Duodenal mucosa (tissue), 2 donors: ENCODE measurements around the gene KCNQ5.

Experiments used
- H3K27ac ChIP-seq: one replicate; pipeline ENCODE4 v1.7.0; 2013; ENCODE audit warnings: low read depth, low read length
- H3K27me3 ChIP-seq, 2 donors: one replicate each; pipeline ENCODE4 v1.7.0; 2013; ENCODE audit warnings: low read length in 2 of 2, control low read depth in 1 of 2; ENCODE audit not compliant: insufficient read depth in 2 of 2, control insufficient read depth in 1 of 2
- H3K36me3 ChIP-seq, 2 donors: one replicate each; pipeline ENCODE4 v1.7.0; 2013; ENCODE audit warnings: low read length in 2 of 2, control low read depth in 1 of 2; ENCODE audit not compliant: insufficient read depth in 2 of 2, control insufficient read depth in 1 of 2
- H3K4me1 ChIP-seq, 2 donors: one replicate each; pipeline ENCODE4 v1.7.0; 2013; ENCODE audit warnings: low read length in 2 of 2, control low read depth in 1 of 2; ENCODE audit not compliant: insufficient read depth in 2 of 2, control insufficient read depth in 1 of 2
- H3K4me3 ChIP-seq, 2 donors: one replicate each; pipeline ENCODE4 v1.7.0; 2013; ENCODE audit warnings: low read length in 2 of 2, low read depth in 1 of 2
- H3K9ac ChIP-seq, 2 donors: one replicate each; pipeline ENCODE4 v1.7.0; 2013; ENCODE audit warnings: low read length in 2 of 2, low read depth in 1 of 2
- H3K9me3 ChIP-seq, 2 donors: one replicate each; pipeline ENCODE4 v1.7.0; 2013; ENCODE audit warnings: low read length in 2 of 2, control low read depth in 1 of 2; ENCODE audit not compliant: control insufficient read depth in 1 of 2

The KCNQ5 gene

DNA sequence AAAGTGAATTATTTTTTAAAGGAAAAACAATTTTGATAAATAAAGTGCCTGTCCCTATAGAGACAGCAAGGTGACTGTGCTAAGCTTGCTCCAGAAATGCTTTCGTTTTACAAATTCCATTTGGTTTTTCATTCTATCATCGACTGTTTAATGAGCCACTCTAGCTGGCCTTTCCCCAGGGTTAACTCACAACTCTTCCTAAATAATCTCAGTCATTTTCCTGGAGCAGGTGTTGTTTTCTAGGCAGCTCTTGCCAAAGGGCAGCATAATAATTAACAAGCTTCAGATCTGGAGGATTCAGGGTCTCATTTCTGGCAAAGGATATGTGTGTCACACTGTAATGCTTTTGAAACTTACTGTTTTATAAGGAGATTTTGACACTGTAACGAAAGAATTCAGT is 419.2 kb downstream of the KCNQ5 start:
- Histone ChIP-seq H3K4me1 (no peaks in the 10 kb centered on the region), H3K27me3 (no peaks in the 10 kb centered on the region), H3K9me3 (no peaks in the 10 kb centered on the region), H3K27ac (no peak overlapping the region), H3K4me3 (no peak overlapping the region), H3K36me3 (no peaks in the 10 kb centered on the region), H3K9ac (no peak overlapping the region)

DNA sequence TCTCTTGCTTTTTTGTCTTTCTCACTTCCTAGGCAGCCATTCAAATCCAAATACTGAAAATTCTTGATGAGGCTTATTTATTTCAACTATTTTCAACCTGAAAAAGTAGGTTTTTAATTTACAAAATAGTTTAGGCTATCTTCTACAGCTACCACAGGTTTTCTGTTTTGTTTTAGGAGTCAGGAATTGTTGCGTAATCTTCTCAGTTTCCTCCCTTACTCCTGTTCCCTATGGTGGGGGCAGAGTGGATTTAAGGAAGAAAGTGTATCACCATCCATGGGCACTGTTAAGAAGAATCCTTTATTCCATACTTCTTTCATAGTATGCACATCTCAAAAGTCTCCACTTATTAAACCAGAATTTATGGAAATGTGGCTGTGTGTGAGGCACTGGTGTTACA is 421.0 kb downstream of the KCNQ5 start:
- Histone ChIP-seq H3K36me3 (no peaks in the 10 kb centered on the region), H3K27me3 (no peaks in the 10 kb centered on the region), H3K9ac (no peak overlapping the region), H3K4me3 (no peak overlapping the region), H3K27ac (no peak overlapping the region), H3K9me3 (no peaks in the 10 kb centered on the region), H3K4me1 (no peaks in the 10 kb centered on the region)

DNA sequence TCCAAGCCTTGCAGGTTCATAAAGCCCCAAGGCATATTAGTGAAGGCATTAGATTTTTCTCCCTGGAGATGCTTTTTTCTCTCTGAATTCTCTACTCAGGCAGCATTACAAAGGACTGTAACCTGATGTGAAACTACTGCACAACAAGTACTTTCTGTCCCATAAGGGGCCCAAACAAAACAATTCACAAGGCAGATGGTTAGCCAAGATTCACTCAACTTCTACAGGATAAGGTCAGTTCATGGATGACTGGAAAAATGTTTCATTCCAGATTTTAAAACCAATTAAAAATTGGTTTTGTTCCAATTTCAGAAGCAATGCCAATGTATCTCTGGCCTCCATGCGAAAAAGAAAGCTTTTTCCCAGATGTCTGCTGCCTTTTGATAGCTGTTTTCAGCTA is 421.6 kb downstream of the KCNQ5 start:
- no peaks in the 10 kb centered on the region for H3K9me3 ChIP-seq
- H3K27ac ChIP-seq: no peak overlapping the region
- no peaks in the 10 kb centered on the region for H3K27me3 ChIP-seq
- no peak overlapping the region for H3K9ac ChIP-seq
- no peaks in the 10 kb centered on the region for H3K36me3 ChIP-seq
- H3K4me1 ChIP-seq: no peaks in the 10 kb centered on the region
- no peak overlapping the region for H3K4me3 ChIP-seq

DNA sequence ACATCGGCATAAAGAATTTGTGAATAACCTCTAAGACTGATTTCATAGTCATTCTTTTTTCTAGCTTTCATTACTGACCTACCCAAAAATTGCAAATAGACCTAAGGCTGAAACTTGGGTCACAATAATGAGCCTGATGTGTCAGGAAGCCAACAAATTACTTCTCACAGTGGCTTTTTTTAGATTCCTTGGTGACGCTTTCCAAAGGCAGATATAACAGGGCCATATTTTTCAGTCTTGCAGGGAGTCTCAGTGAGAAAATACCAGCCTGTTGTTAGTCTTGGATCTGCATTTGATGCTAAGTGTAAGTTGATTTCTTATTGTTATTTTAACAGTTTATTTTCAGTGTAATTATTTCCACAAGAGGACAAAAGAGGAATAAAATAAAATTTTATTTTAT is 423.7 kb downstream of the KCNQ5 start:
- no peak overlapping the region for H3K9ac ChIP-seq
- H3K36me3 ChIP-seq: no peaks in the 10 kb centered on the region
- H3K9me3 ChIP-seq: no peaks in the 10 kb centered on the region
- no peak overlapping the region for H3K4me3 ChIP-seq
- no peaks in the 10 kb centered on the region for H3K4me1 ChIP-seq
- no peaks in the 10 kb centered on the region for H3K27me3 ChIP-seq
- H3K27ac ChIP-seq: no peak overlapping the region

DNA sequence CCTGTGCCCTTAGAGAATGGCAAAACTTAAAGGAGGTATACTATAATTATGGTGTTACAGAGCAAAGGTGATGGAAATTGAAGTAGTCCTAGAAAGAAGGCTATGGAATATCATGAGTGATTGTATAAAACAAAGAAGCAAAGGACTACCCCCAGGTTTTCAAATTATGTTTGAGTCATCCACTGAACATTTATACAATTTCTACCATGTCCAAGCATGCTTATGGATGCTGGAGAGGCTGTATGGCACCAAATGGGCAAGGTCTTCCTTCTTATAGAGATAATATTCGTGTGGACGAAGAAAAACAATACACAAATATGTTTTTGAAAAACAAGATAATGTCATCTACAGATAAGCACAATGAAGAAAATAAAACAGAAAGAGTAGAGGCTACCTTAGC is 425.9 kb downstream of the KCNQ5 start:
- no peaks in the 10 kb centered on the region for H3K9me3 ChIP-seq
- no peaks in the 10 kb centered on the region for H3K36me3 ChIP-seq
- H3K4me1 ChIP-seq: no peaks in the 10 kb centered on the region
- no peak overlapping the region for H3K4me3 ChIP-seq
- no peak overlapping the region for H3K9ac ChIP-seq
- no peaks in the 10 kb centered on the region for H3K27me3 ChIP-seq
- H3K27ac ChIP-seq: no peak overlapping the region

DNA sequence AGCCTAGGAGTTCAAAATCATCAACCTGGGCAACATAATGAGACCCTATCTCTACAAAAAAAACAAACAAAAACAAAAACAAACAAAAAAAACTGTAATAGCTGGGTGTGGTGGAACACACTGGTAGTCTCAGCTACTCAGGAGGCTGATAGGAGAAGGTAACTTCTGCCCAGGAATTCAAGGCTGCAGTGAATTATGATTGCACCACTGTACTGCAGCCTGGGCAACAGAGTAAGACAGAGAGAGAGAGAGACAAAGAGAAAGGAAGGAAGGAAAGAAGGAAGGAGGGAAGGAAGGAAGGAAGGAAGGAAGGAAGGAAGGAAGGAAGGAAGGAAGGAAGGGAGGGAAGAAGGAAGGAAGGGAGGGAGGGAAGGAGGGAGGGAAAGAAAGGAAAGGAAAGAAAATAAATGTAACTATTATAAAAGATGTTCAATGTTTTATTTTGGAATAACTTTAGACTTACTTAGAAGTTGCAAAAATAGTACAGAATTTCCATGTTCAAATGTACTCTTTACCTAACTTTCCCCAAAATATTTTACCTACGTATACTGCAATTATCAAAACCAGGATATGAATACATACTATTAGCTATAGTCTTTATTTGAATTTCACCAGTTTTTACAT is 428.2 kb downstream of the KCNQ5 start:
- no peaks in the 10 kb centered on the region for H3K9me3 ChIP-seq
- no peak overlapping the region for H3K27ac ChIP-seq
- H3K4me1 ChIP-seq: no peaks in the 10 kb centered on the region
- no peak overlapping the region for H3K9ac ChIP-seq
- no peaks in the 10 kb centered on the region for H3K27me3 ChIP-seq
- H3K4me3 ChIP-seq: no peak overlapping the region
- H3K36me3 ChIP-seq: no peaks in the 10 kb centered on the region

DNA sequence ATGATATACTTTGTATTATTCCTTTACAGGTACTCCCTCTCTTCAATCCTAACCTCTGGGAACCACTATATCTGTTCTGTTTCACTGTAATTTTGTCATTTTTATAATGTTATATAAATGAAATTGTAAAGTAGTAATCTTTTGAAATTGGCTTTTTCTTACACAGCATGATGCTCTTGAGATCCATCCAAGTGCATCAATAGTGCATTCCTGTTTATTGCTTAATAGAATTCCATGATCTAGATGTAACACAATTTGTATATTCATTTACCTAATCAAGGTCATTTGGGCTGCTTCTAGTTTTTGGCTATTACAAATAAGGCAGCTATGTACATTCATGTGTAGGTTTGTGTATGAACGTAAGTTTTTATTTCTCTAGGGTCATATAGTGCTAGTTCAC is 428.8 kb downstream of the KCNQ5 start:
- Histone ChIP-seq H3K36me3 (no peaks in the 10 kb centered on the region), H3K9me3 (no peaks in the 10 kb centered on the region), H3K9ac (no peak overlapping the region), H3K27ac (no peak overlapping the region), H3K27me3 (no peaks in the 10 kb centered on the region), H3K4me1 (no peaks in the 10 kb centered on the region), H3K4me3 (no peak overlapping the region)

DNA sequence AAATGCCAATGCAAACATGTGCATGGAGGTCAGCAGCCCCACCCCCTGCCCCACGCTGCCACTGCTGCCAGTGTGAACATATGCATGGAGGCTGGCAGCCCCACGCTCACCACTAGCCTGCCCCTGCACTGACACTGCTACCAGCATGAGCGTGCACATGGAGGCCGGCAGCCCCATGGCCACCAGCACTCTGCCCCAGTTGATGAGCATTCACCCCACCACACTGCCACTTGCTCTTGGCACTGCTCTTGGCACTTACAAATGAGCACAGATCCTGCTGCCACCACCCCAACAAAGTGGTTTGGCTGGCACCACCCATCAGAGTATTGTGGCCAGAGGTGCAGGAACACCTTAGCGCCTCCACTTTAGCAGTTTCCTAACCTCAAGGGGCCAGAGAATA is 429.3 kb downstream of the KCNQ5 start:
- Histone ChIP-seq H3K4me1 (no peaks in the 10 kb centered on the region), H3K9me3 (no peaks in the 10 kb centered on the region), H3K27ac (no peak overlapping the region), H3K27me3 (no peaks in the 10 kb centered on the region), H3K4me3 (no peak overlapping the region), H3K9ac (no peak overlapping the region), H3K36me3 (no peaks in the 10 kb centered on the region)

DNA sequence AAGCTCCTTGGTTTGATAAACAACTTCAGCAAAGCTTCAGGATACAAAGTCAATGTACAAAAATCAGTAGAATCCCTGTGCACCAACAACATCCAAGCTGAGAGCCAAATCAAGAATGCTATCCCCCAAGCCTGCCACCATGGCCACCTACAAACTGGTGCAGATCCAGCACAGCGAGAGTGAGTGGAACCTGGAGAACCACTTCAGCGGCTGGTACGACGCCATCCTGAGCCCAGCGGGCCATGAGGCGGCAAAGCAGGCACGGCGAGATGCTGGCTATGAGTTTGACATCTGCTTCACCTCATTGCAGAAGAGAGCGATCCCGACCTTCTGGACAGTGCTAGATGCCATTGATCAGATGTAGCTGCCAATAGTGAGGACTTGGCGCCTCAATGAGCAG is 433.1 kb downstream of the KCNQ5 start:
- Histone ChIP-seq H3K9ac (no peak overlapping the region), H3K36me3 (no peaks in the 10 kb centered on the region), H3K27ac (no peak overlapping the region), H3K4me1 (no peaks in the 10 kb centered on the region), H3K4me3 (no peak overlapping the region), H3K9me3 (no peaks in the 10 kb centered on the region), H3K27me3 (no peaks in the 10 kb centered on the region)

DNA sequence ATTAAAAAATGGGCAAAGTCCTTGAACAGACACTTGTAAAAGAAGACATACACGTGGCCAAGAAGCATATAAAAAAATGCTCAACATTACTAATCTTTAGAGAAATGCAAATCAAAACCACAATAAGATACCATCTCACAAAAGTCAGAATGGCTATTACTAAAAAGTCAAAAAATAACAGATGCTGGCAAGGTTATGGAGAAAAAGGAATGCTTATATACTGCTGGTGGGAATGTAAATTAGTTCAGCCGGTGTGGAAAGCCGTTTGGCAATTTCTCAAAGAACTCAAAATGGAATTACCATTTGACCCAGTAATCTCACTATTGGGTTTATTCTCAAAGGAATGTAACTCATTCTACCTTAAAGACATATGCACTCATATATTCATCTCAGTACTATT is 436.9 kb downstream of the KCNQ5 start:
- Histone ChIP-seq H3K4me3 (no peak overlapping the region), H3K27me3 (no peaks in the 10 kb centered on the region), H3K36me3 (no peaks in the 10 kb centered on the region), H3K9ac (no peak overlapping the region), H3K27ac (no peak overlapping the region), H3K9me3 (no peaks in the 10 kb centered on the region), H3K4me1 (no peaks in the 10 kb centered on the region)

DNA sequence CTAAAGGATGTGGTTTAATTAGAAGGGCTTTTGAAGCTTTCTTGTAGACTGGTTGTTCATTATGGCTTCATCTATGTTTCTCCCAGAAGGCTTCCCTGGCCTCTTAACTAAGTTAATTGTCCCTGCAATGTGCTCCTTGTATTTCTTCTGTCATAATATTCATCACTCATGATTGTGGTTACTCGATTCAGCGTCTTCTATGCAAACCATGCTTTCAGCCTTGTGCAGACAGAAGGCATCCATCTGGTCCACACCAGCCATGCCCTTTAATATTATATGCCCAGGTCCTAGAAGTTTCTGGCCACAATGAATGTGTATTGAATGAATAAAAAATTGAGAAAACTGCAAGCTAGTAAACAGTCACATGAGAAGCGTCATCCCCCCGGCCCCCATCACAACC is 440.3 kb downstream of the KCNQ5 start:
- H3K9ac ChIP-seq: no peak overlapping the region
- no peak overlapping the region for H3K4me3 ChIP-seq
- no peaks in the 10 kb centered on the region for H3K9me3 ChIP-seq
- H3K4me1 ChIP-seq: no peaks in the 10 kb centered on the region
- no peak overlapping the region for H3K27ac ChIP-seq
- no peaks in the 10 kb centered on the region for H3K36me3 ChIP-seq
- no peaks in the 10 kb centered on the region for H3K27me3 ChIP-seq
